Ishikawa (cell line): ENCODE data around the gene L1CAM.

Experiments
- CEBPB ChIP-seq: IDR thresholded peaks from 2 replicates; pipeline ENCODE4 v1.6.1; 2012
- CREB1 ChIP-seq: IDR thresholded peaks from 2 replicates; pipeline ENCODE4 v1.6.1; 2012; ENCODE audit warnings: low read depth
- EGR1 ChIP-seq: IDR thresholded peaks from 2 replicates; pipeline ENCODE4 v1.6.1; 2012
- EP300 ChIP-seq: IDR thresholded peaks from 2 replicates; pipeline ENCODE4 v1.6.1; 2012; ENCODE audit warnings: borderline replicate concordance
- FOXM1 ChIP-seq: IDR thresholded peaks from 2 replicates; pipeline ENCODE4 v1.6.1; 2012; ENCODE audit warnings: low read depth, borderline replicate concordance
- NFIC ChIP-seq: IDR thresholded peaks from 2 replicates; pipeline ENCODE4 v1.6.1; 2012
- RAD21 ChIP-seq: IDR thresholded peaks from 2 replicates; pipeline ENCODE4 v1.6.1; 2012; ENCODE audit warnings: low read depth
- TAF1 ChIP-seq: IDR thresholded peaks from 2 replicates; pipeline ENCODE4 v1.6.1; 2012; ENCODE audit warnings: low read depth, mild to moderate bottlenecking
- TCF12 ChIP-seq: IDR thresholded peaks from 2 replicates; pipeline ENCODE4 v1.6.1; 2012; ENCODE audit warnings: low read depth
- TEAD4 ChIP-seq: IDR thresholded peaks from 2 replicates; pipeline ENCODE4 v1.6.1; 2012
- YY1 ChIP-seq: IDR thresholded peaks from 2 replicates; pipeline ENCODE4 v1.6.1; 2012; ENCODE audit warnings: low read depth
- ZBTB7A ChIP-seq: IDR thresholded peaks from 2 replicates; pipeline ENCODE4 v1.6.1; 2012; ENCODE audit warnings: low read depth
- TF ChIP-seq, protein P1 (sequence below): IDR thresholded peaks from 2 replicates; pipeline ENCODE4 v1.6.1; 2012
- TF ChIP-seq, protein P2 (sequence below): IDR thresholded peaks from 2 replicates; pipeline ENCODE4 v1.6.1; 2012
- TF ChIP-seq, protein P3 (sequence below): IDR thresholded peaks from 2 replicates; pipeline ENCODE4 v1.6.1; 2012; ENCODE audit warnings: low read depth, mild to moderate bottlenecking

The L1CAM gene

DNA sequence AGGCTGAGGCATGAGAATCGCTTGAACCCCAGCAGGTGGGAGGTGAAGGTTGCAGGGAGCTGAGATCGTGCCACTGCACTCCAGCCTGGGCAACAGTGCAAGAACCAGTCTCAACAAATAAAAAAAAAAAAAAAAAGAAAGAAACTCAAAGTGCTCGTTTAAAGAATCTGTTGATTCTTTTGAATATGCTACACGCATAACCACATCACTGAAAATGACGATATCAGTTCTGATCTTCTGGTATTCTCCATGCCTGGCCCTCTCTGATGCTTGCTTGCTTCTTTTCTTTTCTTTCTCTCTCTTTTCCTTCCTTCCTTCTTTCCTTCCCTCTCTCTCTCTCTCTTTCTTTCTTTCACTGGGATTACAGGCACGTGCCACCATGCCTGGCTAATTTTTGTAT, 25.8 kb upstream of the L1CAM start:
- TF ChIP-seq TAF1 (no peak), CREB1 (no peak), CEBPB (no peak), TEAD4 (no peak)

DNA sequence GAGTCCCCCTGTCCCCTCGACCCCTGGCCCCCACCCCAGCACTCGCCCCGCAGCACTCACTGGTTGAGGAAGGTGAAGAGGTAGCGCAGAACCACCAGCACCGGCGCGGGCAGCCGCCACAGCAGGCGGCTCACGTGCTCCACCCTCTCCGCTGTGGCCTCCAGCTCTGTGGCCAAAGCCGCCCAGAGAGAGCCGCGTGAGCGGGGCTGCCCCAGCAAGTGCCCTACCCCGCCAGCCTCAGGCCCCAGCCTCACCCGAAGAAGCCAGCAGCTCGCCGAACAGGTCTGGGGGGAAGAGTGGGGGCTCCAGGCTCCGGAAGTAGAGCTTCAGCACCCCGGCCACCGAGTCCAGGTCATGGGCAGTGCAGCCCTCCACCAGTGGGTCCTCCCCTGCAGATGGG, 24.5 kb upstream of the L1CAM start:
- TF ChIP-seq EGR1, result no peak
- no peak for TF ChIP-seq YY1
- TF ChIP-seq, protein P1, sequence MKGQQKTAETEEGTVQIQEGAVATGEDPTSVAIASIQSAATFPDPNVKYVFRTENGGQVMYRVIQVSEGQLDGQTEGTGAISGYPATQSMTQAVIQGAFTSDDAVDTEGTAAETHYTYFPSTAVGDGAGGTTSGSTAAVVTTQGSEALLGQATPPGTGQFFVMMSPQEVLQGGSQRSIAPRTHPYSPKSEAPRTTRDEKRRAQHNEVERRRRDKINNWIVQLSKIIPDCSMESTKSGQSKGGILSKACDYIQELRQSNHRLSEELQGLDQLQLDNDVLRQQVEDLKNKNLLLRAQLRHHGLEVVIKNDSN, result peak; percentile 22; the same call in 1 of the 2 replicates
- TF ChIP-seq CEBPB, result no peak
- TF ChIP-seq RAD21, result no peak
- no peak for TF ChIP-seq FOXM1

DNA sequence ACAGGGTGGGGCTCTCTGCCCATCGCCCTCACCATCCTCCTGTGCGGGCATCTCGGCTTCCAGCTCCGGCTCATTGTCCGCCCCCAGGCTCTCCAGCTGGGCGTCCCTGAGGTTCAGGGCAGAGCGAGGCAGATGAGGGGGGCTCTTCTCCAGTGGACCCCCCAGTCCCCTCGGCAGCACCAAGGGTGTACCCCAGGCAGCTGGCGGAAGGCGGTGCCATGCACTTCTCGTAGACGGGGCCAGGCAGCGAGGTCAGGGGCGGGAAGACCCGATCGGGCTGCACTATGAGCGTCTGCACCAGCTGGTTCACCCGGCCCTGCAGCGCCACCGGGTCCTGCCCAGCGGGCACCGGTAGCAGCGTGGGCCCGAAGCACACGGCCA, 24.0 kb upstream of the L1CAM start:
- TF ChIP-seq TCF12 (no peak), TEAD4 (no peak), FOXM1 (no peak), EGR1 (no peak), NFIC (no peak)
- TF ChIP-seq, protein P2, sequence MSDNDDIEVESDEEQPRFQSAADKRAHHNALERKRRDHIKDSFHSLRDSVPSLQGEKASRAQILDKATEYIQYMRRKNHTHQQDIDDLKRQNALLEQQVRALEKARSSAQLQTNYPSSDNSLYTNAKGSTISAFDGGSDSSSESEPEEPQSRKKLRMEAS, result no peak

DNA sequence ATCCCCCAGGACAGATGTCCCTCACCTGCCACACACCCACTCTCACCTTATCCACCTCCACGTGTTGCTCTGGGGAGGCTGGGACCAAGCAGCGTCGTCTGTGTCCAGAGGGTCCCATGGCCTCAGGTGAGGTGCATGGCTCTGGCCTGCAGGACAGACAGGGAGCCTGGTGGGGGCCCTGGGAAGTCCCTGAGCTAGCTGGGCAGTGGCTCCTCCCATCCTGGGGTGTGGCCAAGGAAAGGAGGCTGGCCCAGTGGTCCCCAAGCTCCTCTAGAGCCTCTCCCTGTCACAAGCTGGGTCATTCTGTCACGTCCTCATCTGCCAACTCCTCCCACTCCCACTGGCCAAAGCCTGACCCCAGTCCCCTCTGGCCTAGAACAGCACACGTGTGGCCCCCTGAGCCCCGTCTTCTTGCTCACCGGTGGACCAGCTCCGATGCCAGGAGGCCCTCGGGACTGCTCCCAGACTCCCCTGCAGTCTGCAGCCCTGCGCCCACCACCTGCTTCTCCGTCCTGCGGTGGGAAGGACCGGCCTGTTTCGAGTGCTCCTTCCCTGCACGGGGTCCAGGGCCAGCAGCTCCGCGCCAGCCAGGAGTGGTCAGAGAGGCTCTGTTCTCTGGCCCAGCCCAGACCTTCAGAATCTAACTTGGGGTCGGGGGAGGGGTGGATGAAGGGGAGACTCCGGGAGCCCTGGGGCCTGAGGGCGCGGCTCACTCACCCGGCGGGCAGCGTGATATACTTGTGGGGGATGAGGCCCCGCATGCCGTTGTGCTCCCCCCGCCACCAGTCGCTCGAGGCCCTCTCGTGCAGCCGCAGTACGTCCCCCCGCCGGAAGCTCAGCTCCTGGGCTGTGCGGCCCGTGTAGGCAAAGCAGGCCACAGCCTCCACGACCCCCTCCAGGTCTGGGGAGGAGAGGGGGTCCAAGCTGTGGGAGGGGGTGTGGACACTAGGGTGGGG, 23.3 kb upstream of the L1CAM start:
- TF ChIP-seq TEAD4, result no peak
- TF ChIP-seq EP300, result no peak
- TF ChIP-seq EGR1, result no peak
- TF ChIP-seq NFIC, result no peak
- TF ChIP-seq, protein P2, result no peak
- no peak for TF ChIP-seq YY1
- TF ChIP-seq RAD21, result no peak
- TF ChIP-seq ZBTB7A, result no peak
- no peak for TF ChIP-seq FOXM1
- no peak for TF ChIP-seq CREB1
- TF ChIP-seq TAF1, result no peak
- TF ChIP-seq, protein P3, sequence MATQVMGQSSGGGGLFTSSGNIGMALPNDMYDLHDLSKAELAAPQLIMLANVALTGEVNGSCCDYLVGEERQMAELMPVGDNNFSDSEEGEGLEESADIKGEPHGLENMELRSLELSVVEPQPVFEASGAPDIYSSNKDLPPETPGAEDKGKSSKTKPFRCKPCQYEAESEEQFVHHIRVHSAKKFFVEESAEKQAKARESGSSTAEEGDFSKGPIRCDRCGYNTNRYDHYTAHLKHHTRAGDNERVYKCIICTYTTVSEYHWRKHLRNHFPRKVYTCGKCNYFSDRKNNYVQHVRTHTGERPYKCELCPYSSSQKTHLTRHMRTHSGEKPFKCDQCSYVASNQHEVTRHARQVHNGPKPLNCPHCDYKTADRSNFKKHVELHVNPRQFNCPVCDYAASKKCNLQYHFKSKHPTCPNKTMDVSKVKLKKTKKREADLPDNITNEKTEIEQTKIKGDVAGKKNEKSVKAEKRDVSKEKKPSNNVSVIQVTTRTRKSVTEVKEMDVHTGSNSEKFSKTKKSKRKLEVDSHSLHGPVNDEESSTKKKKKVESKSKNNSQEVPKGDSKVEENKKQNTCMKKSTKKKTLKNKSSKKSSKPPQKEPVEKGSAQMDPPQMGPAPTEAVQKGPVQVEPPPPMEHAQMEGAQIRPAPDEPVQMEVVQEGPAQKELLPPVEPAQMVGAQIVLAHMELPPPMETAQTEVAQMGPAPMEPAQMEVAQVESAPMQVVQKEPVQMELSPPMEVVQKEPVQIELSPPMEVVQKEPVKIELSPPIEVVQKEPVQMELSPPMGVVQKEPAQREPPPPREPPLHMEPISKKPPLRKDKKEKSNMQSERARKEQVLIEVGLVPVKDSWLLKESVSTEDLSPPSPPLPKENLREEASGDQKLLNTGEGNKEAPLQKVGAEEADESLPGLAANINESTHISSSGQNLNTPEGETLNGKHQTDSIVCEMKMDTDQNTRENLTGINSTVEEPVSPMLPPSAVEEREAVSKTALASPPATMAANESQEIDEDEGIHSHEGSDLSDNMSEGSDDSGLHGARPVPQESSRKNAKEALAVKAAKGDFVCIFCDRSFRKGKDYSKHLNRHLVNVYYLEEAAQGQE, result no peak
- TF ChIP-seq, protein P1, result no peak
- no peak for TF ChIP-seq TCF12
- TF ChIP-seq CEBPB, result no peak

DNA sequence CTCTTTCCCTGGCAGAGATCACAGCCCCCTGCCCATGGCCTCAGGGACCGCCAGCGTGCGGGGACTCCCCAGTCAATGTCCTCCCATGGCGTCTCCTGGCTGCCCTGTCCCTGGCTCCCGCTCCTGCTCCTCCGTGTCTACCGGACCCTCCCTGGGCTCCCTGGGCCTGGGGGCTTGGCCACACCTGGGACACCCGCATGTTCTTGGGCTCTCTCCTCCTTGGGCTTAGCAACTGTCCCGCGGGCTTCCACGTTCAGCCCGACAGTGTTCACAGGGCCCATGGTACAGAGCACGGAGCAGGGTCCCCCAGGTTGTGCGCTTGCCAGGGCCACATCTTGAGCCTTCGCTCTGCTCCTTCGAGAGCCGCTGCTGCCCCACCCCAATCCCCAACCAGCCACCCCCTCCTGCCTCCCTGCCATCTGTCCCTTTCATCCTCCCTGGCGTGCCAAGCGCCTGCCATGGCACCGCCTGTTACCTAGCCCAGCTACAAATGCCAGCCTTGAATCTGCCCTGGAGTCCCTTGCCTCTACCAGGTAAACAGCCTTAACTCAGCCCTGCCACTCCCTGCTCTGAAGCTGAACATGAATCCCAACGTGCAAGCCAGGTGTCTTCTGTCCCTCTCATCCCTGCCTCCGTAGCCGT, 22.4 kb upstream of the L1CAM start:
- TF ChIP-seq, protein P2, result no peak
- TF ChIP-seq, protein P3, result no peak
- TF ChIP-seq EGR1 (no peak), CEBPB (no peak), RAD21 (no peak), TAF1 (no peak), TEAD4 (no peak)
- TF ChIP-seq, protein P1, result no peak
